ENCODE measurements around the gene C1QL4. TPM values are rescaled to one million over a fixed set of nuclear protein-coding genes. Genes with fewer than 3 reads are reported as not detected.

The C1QL4 gene
- total and polyA plus RNA-seq, 5 donors from 2014 or later = not detected

- Mint-ChIP-seq H3K4me3 (peak within 1 kb of the TSS; percentile 73 to 92 (median 84)), H3K4me1 (peaks cover 8 to 51% (median 14%) of the 10 kb centered on the region in 4 donors), H3K27ac (peak within 1 kb of the TSS in 2 of 3 donors; percentile 62 to 95), H3K27me3 (peaks cover 81% of the 10 kb centered on the region), H3K36me3 (no peaks in the 10 kb centered on the region), H3K9me3 (peaks cover 0 to 2% (median 0%) of the 10 kb centered on the region in 7 donors)
- ATAC-seq (ENCODE audit: low read depth in 2 of 2) = peak in 1 of 2 donors; percentile 29
- Histone ChIP-seq H3K27ac (ENCODE audit: insufficient read depth, low read length, poor library complexity, severe bottlenecking) (no peak within 1 kb of the TSS), H3K27me3 (ENCODE audit: control insufficient read depth, insufficient read depth, low read length) (peaks cover 45% of the 10 kb centered on the region), H3K9me3 (ENCODE audit: control insufficient read depth in 2 of 2, low read length in 2 of 2) (no peaks in the 10 kb centered on the region), H3K4me3 (ENCODE audit: low read depth, low read length) (peak within 1 kb of the TSS; percentile 58), H3K36me3 (ENCODE audit: control insufficient read depth, insufficient read depth, low read length) (no peaks in the 10 kb centered on the region), H3K4me1 (ENCODE audit: control insufficient read depth, insufficient read depth, low read length, poor library complexity, severe bottlenecking) (peaks cover 57% of the 10 kb centered on the region)
- DNase-seq = peak in 1 of 3 donors; percentile 48
Measured at GRCh38 chr12:49346659-49347310, 9.8 kb upstream of the C1QL4 start, which contains the start of gene DNAJC22. TSS of gene DNAJC22 (plus strand) at chr12:49346888. CDS start at chr12:49348873, 1,985 bp downstream.

- Mint-ChIP-seq H3K27ac (no peak overlapping the region), H3K4me1 (peaks cover 8 to 54% (median 15%) of the 10 kb centered on the region in 4 donors), H3K36me3 (no peaks in the 10 kb centered on the region), H3K27me3 (peaks cover 81% of the 10 kb centered on the region), H3K9me3 (peaks cover 0 to 2% (median 0%) of the 10 kb centered on the region in 7 donors), H3K4me3 (peak overlapping the region; percentile 73 to 92 (median 84))
- Histone ChIP-seq H3K4me3 (ENCODE audit: low read depth, low read length) (no peak overlapping the region), H3K4me1 (ENCODE audit: control insufficient read depth, insufficient read depth, low read length, poor library complexity, severe bottlenecking) (peaks cover 58% of the 10 kb centered on the region), H3K36me3 (ENCODE audit: control insufficient read depth, insufficient read depth, low read length) (no peaks in the 10 kb centered on the region), H3K27ac (ENCODE audit: insufficient read depth, low read length, poor library complexity, severe bottlenecking) (no peak overlapping the region), H3K27me3 (ENCODE audit: control insufficient read depth, insufficient read depth, low read length) (peaks cover 43% of the 10 kb centered on the region), H3K9me3 (ENCODE audit: control insufficient read depth in 2 of 2, low read length in 2 of 2) (no peaks in the 10 kb centered on the region)
- ATAC-seq (ENCODE audit: low read depth in 2 of 2) = no peak
- no peak for DNase-seq
Measured at GRCh38 chr12:49345825-49346658, 9.1 kb upstream of the C1QL4 start.

GRCh38 chr12:49345051-49345824 is 8.2 kb upstream of the C1QL4 start:
- ATAC-seq (ENCODE audit: low read depth in 2 of 2) = no peak
- H3K27me3 ChIP-seq (ENCODE audit: control insufficient read depth, insufficient read depth, low read length) = peaks cover 43% of the 10 kb centered on the region

GRCh38 chr12:49344486-49345050 is 7.6 kb upstream of the C1QL4 start:
- Histone ChIP-seq H3K27ac (ENCODE audit: insufficient read depth, low read length, poor library complexity, severe bottlenecking) (no peak overlapping the region), H3K4me1 (ENCODE audit: control insufficient read depth, insufficient read depth, low read length, poor library complexity, severe bottlenecking) (peaks cover 58% of the 10 kb centered on the region), H3K36me3 (ENCODE audit: control insufficient read depth, insufficient read depth, low read length) (no peaks in the 10 kb centered on the region), H3K9me3 (ENCODE audit: control insufficient read depth in 2 of 2, low read length in 2 of 2) (no peaks in the 10 kb centered on the region), H3K4me3 (ENCODE audit: low read depth, low read length) (no peak overlapping the region), H3K27me3 (ENCODE audit: control insufficient read depth, insufficient read depth, low read length) (peaks cover 44% of the 10 kb centered on the region)
- Mint-ChIP-seq H3K9me3 (peaks cover 0 to 2% (median 0%) of the 10 kb centered on the region in 7 donors), H3K4me1 (peaks cover 8 to 58% (median 18%) of the 10 kb centered on the region in 4 donors), H3K36me3 (no peaks in the 10 kb centered on the region), H3K27ac (no peak overlapping the region), H3K27me3 (peaks cover 85% of the 10 kb centered on the region), H3K4me3 (peak overlapping the region in 2 of 4 donors; percentile 9 to 19)
- DNase-seq (no peak), ATAC-seq (ENCODE audit: low read depth in 2 of 2) (no peak)

More at GRCh38 chr12:49345051-49345824, 8.2 kb upstream of the C1QL4 start:
- Mint-ChIP-seq H3K4me3 (peak overlapping the region in 3 of 4 donors; percentile 66 to 76 (median 69)), H3K27me3 (peaks cover 82% of the 10 kb centered on the region), H3K27ac (no peak overlapping the region), H3K36me3 (no peaks in the 10 kb centered on the region), H3K4me1 (peaks cover 8 to 58% (median 18%) of the 10 kb centered on the region in 4 donors), H3K9me3 (peaks cover 0 to 2% (median 0%) of the 10 kb centered on the region in 7 donors)
- no peak for DNase-seq
- Histone ChIP-seq H3K36me3 (ENCODE audit: control insufficient read depth, insufficient read depth, low read length) (no peaks in the 10 kb centered on the region), H3K4me3 (ENCODE audit: low read depth, low read length) (no peak overlapping the region), H3K27ac (ENCODE audit: insufficient read depth, low read length, poor library complexity, severe bottlenecking) (no peak overlapping the region), H3K9me3 (ENCODE audit: control insufficient read depth in 2 of 2, low read length in 2 of 2) (no peaks in the 10 kb centered on the region), H3K4me1 (ENCODE audit: control insufficient read depth, insufficient read depth, low read length, poor library complexity, severe bottlenecking) (peaks cover 58% of the 10 kb centered on the region)

- H3K4me1 ChIP-seq (ENCODE audit: control insufficient read depth, insufficient read depth, low read length, poor library complexity, severe bottlenecking) = peaks cover 58% of the 10 kb centered on the region
- Mint-ChIP-seq H3K36me3 (no peaks in the 10 kb centered on the region), H3K27ac (peak overlapping the region in 1 of 3 donors; percentile 9), H3K4me1 (peaks cover 8 to 55% (median 18%) of the 10 kb centered on the region in 4 donors), H3K4me3 (peak overlapping the region; percentile 76 to 88 (median 78)), H3K27me3 (peaks cover 83% of the 10 kb centered on the region), H3K9me3 (peaks cover 0 to 2% (median 0%) of the 10 kb centered on the region in 7 donors)
- no peaks in the 10 kb centered on the region for H3K9me3 ChIP-seq (ENCODE audit: control insufficient read depth in 2 of 2, low read length in 2 of 2)
- DNase-seq (no peak), ATAC-seq (ENCODE audit: low read depth in 2 of 2) (no peak)
- peak overlapping the region; percentile 42 for H3K4me3 ChIP-seq (ENCODE audit: low read depth, low read length)
- H3K27ac ChIP-seq (ENCODE audit: insufficient read depth, low read length, poor library complexity, severe bottlenecking) = no peak overlapping the region
- H3K27me3 ChIP-seq (ENCODE audit: control insufficient read depth, insufficient read depth, low read length) = peaks cover 34% of the 10 kb centered on the region
- H3K36me3 ChIP-seq (ENCODE audit: control insufficient read depth, insufficient read depth, low read length) = no peaks in the 10 kb centered on the region
Measured at GRCh38 chr12:49342914-49343731, 6.1 kb upstream of the C1QL4 start.

- H3K4me3 Mint-ChIP-seq = peak overlapping the region; percentile 74 to 79 (median 77)
- peak; percentile 52 to 77 (median 60) for DNase-seq
- peaks cover 37% of the 10 kb centered on the region for H3K27me3 ChIP-seq (ENCODE audit: control insufficient read depth, insufficient read depth, low read length)
Measured at GRCh38 chr12:49342066-49342913, 5.3 kb upstream of the C1QL4 start.

More at GRCh38 chr12:49342066-49342913, 5.3 kb upstream of the C1QL4 start:
- H3K27ac Mint-ChIP-seq = peak overlapping the region in 1 of 3 donors; percentile 63
- Histone ChIP-seq H3K36me3 (ENCODE audit: control insufficient read depth, insufficient read depth, low read length) (no peaks in the 10 kb centered on the region), H3K27ac (ENCODE audit: insufficient read depth, low read length, poor library complexity, severe bottlenecking) (no peak overlapping the region), H3K9me3 (ENCODE audit: control insufficient read depth in 2 of 2, low read length in 2 of 2) (no peaks in the 10 kb centered on the region), H3K4me1 (ENCODE audit: control insufficient read depth, insufficient read depth, low read length, poor library complexity, severe bottlenecking) (peaks cover 52% of the 10 kb centered on the region), H3K4me3 (ENCODE audit: low read depth, low read length) (peak overlapping the region; percentile 40)
- no peaks in the 10 kb centered on the region for H3K36me3 Mint-ChIP-seq
- H3K4me1 Mint-ChIP-seq = peaks cover 11 to 59% (median 21%) of the 10 kb centered on the region in 4 donors
- H3K9me3 Mint-ChIP-seq = peaks cover 0 to 1% (median 0%) of the 10 kb centered on the region in 7 donors
- peak; percentile 62 to 64 for ATAC-seq (ENCODE audit: low read depth in 2 of 2)
- peaks cover 83% of the 10 kb centered on the region for H3K27me3 Mint-ChIP-seq
